Stimulated activated CD8-positive, alpha-beta memory T cell treated with anti-CD3 and anti-CD28 coated beads, Interleukin-7, amount 100 ng/mL, for 4 hours (primary cell): ENCODE results near the gene KCNA4.
"Not testable (repeated sequence)": the region's sequence is repeated elsewhere in the genome, so short reads cannot be mapped to it uniquely, and the experiment has no call there.

Source experiments
- DNase-seq, 2 donors: peaks; one replicate each; pipeline ENCODE4 v3.0.0-alpha.2; 2020; ENCODE audit warnings: low read depth in 2 of 2

Gene KCNA4

GRCh38 chr11:30000986-30001750, 15.7 kb downstream of the KCNA4 start:
- no peak for DNase-seq

- no peak for DNase-seq
Observed at GRCh38 chr11:29996016-29996415, 20.8 kb downstream of the KCNA4 start.

GRCh38 chr11:29989174-29989970, 27.5 kb downstream of the KCNA4 start:
- DNase-seq, result no peak

- no peak for DNase-seq
Observed at GRCh38 chr11:29985248-29985647, 31.6 kb downstream of the KCNA4 start.

- no peak for DNase-seq
Observed at GRCh38 chr11:29984544-29984943, 32.3 kb downstream of the KCNA4 start.

GRCh38 chr11:29978549-29978948, 38.3 kb downstream of the KCNA4 start:
- DNase-seq, result no peak

GRCh38 chr11:29975580-29975979, 41.2 kb downstream of the KCNA4 start:
- DNase-seq, result not testable (repeated sequence)

- no peak for DNase-seq
Observed at GRCh38 chr11:29963796-29964195, 53.0 kb downstream of the KCNA4 start.

GRCh38 chr11:29963036-29963435, 53.8 kb downstream of the KCNA4 start:
- no peak for DNase-seq

GRCh38 chr11:29962243-29962642, 54.6 kb downstream of the KCNA4 start:
- no peak for DNase-seq
